Activated T-helper 2 cell treated with anti-CD3 and anti-CD28 coated beads, Interferon-gamma antibody, Interleukin-2, Interleukin-4, amounts not matched to agents 10 μg/mL and 5 μg/mL and 100 μg/mL, durations not matched to agents 14 hours and 24 hours and 36 hours (primary cell): ENCODE data around the gene AGO3. TPM values are rescaled to one million over a fixed set of nuclear protein-coding genes. Genes with fewer than 3 reads are reported as not detected.
"Not testable (repeated sequence)": the region's sequence is repeated elsewhere in the genome, so short reads cannot be mapped to it uniquely, and the experiment has no call there.

ENCODE experiments used
- DNase-seq: peaks from one replicate; pipeline ENCODE4 v3.0.0; 2021; ENCODE audit warnings: low spot score
- H3K27ac Mint-ChIP-seq: one replicate; pipeline ENCODE4 v1.8.0; 2021; ENCODE audit warnings: mixed read lengths
- H3K27me3 Mint-ChIP-seq: one replicate; pipeline ENCODE4 v1.8.0; 2021; ENCODE audit warnings: low read depth, mixed read lengths
- H3K36me3 Mint-ChIP-seq: one replicate; pipeline ENCODE4 v1.8.0; 2021; ENCODE audit warnings: low read depth, mixed read lengths
- H3K4me1 Mint-ChIP-seq: one replicate; pipeline ENCODE4 v1.8.0; 2021; ENCODE audit warnings: low read depth, mixed read lengths
- H3K4me3 Mint-ChIP-seq: one replicate; pipeline ENCODE4 v1.8.0; 2021; ENCODE audit warnings: low read depth, mild to moderate bottlenecking, moderate library complexity, mixed read lengths
- H3K9me3 Mint-ChIP-seq: one replicate; pipeline ENCODE4 v1.8.0; 2021; ENCODE audit warnings: mixed read lengths
- intact Hi-C: fragments of 100-400 bp; cut with micrococcal nuclease; formaldehyde crosslinking; loops from one replicate; pipeline ENCODE4 v1.15.1; 2023
- total RNA-seq: library from RNA; stranded (reverse); gene quantifications from 2 replicates; pipeline ENCODE4 v1.2.3, GENCODE V29; 2022

AGO3 gene
- total RNA-seq, 1 donor from 2014 or later, result 21.2 TPM

DNA sequence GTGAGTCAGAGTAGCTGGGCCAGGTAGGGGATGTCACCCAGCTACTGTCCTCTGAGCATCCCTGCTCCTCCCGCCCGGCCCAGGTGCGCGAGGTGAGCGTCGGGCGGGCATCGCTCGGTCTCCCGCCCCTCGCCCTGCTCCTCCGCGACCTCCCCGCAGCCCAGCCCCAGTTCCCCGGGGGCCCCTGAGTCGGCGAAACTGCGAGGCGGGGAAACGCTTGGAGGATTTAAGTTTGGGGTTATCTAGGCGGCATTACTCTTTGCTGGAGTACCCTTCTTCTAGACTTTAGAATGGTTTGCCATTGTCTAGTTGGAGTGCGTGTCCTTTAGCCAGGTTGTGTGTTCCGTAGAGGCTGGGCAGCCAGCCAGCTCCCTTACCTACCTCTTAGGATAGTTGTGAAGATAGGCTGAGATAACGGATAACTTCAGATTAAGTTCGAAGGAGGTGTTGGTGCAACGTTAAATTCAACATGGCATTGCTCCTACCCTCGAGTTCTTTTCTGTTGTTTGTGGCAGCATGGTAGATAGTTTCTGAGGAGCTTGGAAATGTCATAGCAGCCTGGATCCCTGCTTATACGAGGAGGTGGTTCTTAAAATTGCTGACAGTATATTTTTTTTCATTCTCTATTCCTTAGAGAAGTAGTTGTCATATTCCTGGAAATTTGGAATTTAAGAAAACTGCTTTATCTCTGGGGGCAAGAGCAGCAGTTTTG lies 697 bp downstream of the AGO3 start:
- intact Hi-C loops, result loop anchor here (1.0 to 5.0 kb wide), 6 partner anchors 11 to 739 kb away; partner anchors contain the start of genes ADPRS, AGO1, SFPQ and THRAP3
- no peak for DNase-seq
- Mint-ChIP-seq H3K27ac (peak overlapping the region; percentile 78), H3K9me3 (no peaks in the 10 kb centered on the region), H3K36me3 (peaks cover 7% of the 10 kb centered on the region), H3K4me1 (peaks cover 27% of the 10 kb centered on the region), H3K27me3 (no peaks in the 10 kb centered on the region), H3K4me3 (peak overlapping the region; percentile 82)

DNA sequence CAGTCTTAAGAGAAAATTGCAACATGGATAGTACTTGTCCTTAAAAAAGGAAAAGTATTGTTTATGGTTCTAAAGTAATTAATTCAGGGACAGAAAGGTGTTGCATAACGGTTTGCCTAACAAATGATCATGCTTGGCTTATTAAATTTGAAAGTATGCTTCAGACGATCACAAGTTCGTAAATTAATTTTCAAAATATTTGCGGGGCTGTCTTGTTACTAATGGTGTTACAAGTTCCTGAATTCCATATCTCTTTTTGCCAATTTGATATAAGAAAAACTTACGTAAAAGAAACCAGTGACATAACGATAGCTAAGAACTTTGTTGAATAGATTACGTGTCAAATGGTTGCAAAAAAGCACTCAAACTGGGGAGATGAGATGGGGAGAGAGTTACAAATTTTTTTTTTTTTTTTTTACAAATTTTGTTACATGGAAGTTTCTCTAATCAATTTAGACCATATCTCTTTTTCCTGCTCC lies 1.3 kb downstream of the AGO3 start:
- intact Hi-C loops, result loop anchor here (1.0 to 5.0 kb wide), 2 partner anchors 10 to 290 kb away; partner anchors contain the start of gene THRAP3
- Mint-ChIP-seq H3K9me3 (no peaks in the 10 kb centered on the region), H3K27me3 (no peaks in the 10 kb centered on the region), H3K36me3 (peaks cover 7% of the 10 kb centered on the region), H3K4me1 (peaks cover 27% of the 10 kb centered on the region), H3K27ac (no peak overlapping the region), H3K4me3 (peak overlapping the region; percentile 82)
- no peak for DNase-seq

DNA sequence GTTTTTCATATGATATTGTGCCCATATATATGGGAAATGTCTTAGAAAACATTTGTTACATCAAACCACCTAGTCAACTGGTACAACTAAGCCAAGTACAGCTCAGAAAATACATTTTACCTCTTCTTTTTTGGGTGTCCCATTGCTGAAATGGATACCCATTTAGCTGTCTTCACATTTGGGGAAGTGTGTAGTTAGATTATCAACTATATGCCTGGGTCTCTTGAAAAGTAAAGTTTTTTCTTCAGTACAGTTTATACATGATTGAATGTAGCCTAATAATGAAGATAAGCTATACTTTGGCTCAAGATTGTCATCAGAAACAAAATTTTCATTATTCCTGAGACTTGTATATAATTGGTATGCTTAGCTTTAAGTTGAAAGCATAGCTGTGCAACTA lies 2.0 kb downstream of the AGO3 start:
- no peak overlapping the region for H3K27ac Mint-ChIP-seq
- no peak for DNase-seq
- no peaks in the 10 kb centered on the region for H3K9me3 Mint-ChIP-seq
- H3K4me3 Mint-ChIP-seq, result peak overlapping the region; percentile 82
- H3K36me3 Mint-ChIP-seq, result peaks cover 7% of the 10 kb centered on the region
- H3K4me1 Mint-ChIP-seq, result peaks cover 27% of the 10 kb centered on the region
- intact Hi-C loops, result loop anchor here (1.0 to 5.0 kb wide), 2 partner anchors 9 to 289 kb away; partner anchors contain the start of gene THRAP3
- no peaks in the 10 kb centered on the region for H3K27me3 Mint-ChIP-seq

DNA sequence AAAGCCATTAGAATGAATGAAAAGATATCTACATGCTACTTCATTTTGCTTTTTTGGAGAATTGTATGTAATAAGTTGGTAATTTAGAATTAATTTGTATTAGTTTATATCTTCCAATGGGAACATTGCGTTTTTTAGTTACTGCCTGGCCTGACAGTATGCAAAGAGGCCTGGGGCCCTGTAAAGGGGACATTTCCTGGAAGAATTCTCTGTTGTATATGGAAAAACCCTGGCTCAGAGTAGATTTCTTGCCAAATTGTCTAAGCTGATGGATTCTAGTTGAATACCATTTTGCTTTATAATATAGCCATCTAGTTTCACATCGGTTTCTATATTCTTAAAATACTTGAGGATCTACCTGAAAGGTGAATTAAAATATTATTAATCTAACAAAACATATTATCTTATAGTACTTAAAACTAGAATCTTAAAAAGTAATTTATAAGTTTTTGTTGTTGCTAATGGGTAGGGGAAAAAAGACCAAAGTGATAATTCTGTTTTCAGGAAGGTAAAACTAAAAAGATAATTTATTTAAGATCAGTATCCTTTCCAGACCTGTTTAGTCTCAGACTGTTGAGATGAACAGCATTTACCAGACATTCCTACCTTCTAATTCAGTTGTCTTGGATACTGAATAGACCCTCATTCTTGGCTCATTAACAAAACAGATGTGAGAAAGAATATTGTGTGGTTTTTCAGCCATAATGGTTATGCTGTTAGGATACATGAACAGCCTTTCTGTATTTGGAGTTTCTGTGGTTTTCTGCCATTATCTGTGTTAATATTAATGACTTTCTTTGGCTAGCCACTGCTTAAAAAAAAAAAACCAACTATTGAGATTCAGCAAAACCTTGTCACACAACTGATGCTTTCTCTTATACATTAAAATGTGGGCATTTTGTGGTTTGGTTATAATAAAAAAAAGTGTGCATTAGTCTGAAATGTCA lies 4.8 kb downstream of the AGO3 start:
- Mint-ChIP-seq H3K27ac (no peak overlapping the region), H3K4me3 (no peak overlapping the region), H3K9me3 (no peaks in the 10 kb centered on the region), H3K4me1 (peaks cover 26% of the 10 kb centered on the region), H3K27me3 (no peaks in the 10 kb centered on the region), H3K36me3 (peaks cover under 1% of the 10 kb centered on the region)
- intact Hi-C loops, result no loop called here
- DNase-seq, result no peak

DNA sequence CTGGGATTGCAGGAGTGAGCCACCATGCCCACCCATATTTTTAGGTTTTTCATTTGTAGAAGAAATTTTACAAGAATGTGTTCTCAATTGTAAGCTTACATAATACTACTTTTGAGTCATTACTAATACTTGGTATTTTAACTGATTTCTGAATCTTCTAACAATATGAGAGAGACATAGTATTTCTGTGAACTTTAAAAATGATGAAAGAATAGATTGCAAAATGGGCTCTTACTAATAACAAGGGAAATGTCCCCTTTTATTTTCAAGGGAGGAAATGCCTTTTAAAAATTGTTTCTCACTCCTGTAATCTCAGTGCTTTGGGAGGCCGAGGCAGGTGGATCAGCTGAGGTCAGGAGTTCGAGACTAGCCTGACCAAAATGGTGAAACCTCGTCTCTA lies 5.9 kb downstream of the AGO3 start:
- Mint-ChIP-seq H3K9me3 (no peaks in the 10 kb centered on the region), H3K36me3 (peaks cover 6% of the 10 kb centered on the region), H3K4me3 (no peak overlapping the region), H3K27ac (no peak overlapping the region), H3K27me3 (no peaks in the 10 kb centered on the region), H3K4me1 (peaks cover 34% of the 10 kb centered on the region)
- intact Hi-C loops, result no loop called here
- DNase-seq, result no peak

DNA sequence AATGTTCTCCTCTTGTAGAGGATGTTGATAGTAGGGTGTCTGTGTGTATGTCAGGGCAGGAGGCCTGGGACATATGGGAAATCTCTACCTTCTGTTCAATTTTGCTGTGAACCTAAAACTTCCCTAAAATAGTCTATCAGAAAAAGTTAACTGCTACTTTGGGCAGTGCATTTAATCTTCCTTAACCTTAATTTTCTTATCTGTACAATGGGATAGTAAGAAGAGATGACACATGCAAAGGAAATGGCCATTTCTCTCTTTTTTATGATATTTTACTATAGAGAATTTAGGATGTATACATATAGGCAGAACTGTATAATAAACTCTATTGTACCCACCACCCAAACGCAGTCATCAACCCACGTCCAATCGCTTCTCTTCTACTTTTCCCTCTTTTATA lies 8.6 kb downstream of the AGO3 start:
- no peak overlapping the region for H3K4me3 Mint-ChIP-seq
- H3K9me3 Mint-ChIP-seq, result peaks cover 3% of the 10 kb centered on the region
- H3K4me1 Mint-ChIP-seq, result peaks cover 26% of the 10 kb centered on the region
- intact Hi-C loops, result no loop called here
- peaks cover 9% of the 10 kb centered on the region for H3K36me3 Mint-ChIP-seq
- no peak for DNase-seq
- H3K27me3 Mint-ChIP-seq, result no peaks in the 10 kb centered on the region
- H3K27ac Mint-ChIP-seq, result no peak overlapping the region

DNA sequence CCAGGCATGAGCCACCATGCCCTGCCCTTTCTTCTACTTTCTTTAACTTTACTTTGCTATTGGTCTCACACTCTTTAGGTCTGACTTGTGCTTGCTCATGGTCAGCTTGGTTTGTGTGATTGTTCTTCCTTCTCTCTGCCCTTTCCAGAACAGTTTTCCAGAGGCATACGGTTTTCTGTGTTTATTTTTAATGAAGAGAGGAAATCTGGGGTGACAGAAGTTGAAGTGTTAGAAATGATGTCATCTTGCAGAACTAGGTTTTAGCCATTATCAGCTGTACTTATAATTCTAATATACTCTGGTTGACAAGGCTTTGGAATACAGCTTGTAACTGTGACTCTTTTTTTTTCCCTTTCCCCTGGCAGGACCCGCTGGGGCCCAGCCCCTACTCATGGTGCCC lies 14.4 kb downstream of the AGO3 start:
- Mint-ChIP-seq H3K4me3 (no peak overlapping the region), H3K27ac (no peak overlapping the region), H3K36me3 (peaks cover 32% of the 10 kb centered on the region), H3K4me1 (peaks cover 44% of the 10 kb centered on the region), H3K27me3 (no peaks in the 10 kb centered on the region), H3K9me3 (peaks cover 3% of the 10 kb centered on the region)
- intact Hi-C loops, result loop anchor here (10.0 kb wide), 3 partner anchors 359 to 509 kb away; partner anchors contain the start of genes OSCP1 and SH3D21
- no peak for DNase-seq

DNA sequence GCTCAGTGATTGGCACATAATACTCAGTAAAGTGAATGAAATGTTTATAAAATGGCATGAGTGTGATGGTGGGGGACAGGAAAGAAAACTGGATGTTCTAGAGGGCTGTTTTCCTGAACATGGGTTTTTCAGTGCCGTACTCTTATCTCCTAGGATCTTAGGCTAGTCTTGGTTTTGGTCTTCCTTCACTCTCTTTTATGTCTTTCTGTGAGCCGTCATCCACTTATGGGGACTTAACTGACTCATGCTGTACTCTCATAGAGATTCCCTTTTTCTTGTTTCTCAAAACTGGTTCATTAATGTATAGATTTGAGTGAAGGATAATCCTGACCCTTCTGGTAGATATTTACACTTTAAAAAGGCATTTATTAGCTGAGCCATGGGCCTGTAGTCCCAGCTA lies 16.6 kb downstream of the AGO3 start:
- peak overlapping the region; percentile 62 for H3K27ac Mint-ChIP-seq
- peaks cover 34% of the 10 kb centered on the region for H3K36me3 Mint-ChIP-seq
- H3K27me3 Mint-ChIP-seq, result no peaks in the 10 kb centered on the region
- H3K4me3 Mint-ChIP-seq, result peak overlapping the region; percentile 34
- intact Hi-C loops, result loop anchor here (1.0 to 10.0 kb wide), 4 partner anchors 16 to 507 kb away; partner anchors contain the start of genes AGO3, OSCP1 and SH3D21
- DNase-seq, result no peak
- peaks cover 3% of the 10 kb centered on the region for H3K9me3 Mint-ChIP-seq
- H3K4me1 Mint-ChIP-seq, result peaks cover 29% of the 10 kb centered on the region

DNA sequence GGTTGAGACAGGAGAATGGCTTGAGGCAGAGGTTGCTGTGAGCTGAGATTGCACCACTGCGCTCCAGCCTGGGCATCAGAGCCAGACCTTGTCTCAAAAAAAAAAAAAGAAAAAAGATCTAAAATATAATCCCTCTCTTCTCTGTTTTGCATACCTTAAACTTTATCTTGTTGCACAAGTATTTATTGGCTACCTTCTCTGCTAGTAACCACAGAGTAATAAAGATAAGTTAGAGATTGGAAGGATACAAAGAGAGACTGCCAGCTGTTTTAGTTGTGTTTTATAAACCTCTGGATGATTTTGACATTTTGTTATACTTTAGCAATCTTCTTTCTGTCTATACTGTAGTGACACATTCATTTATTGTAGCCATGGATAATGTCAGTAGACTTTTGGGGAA lies 27.7 kb downstream of the AGO3 start:
- Mint-ChIP-seq H3K27ac (no peak overlapping the region), H3K36me3 (peaks cover 16% of the 10 kb centered on the region), H3K27me3 (no peaks in the 10 kb centered on the region), H3K4me3 (no peak overlapping the region), H3K9me3 (no peaks in the 10 kb centered on the region), H3K4me1 (peaks cover 4% of the 10 kb centered on the region)
- intact Hi-C loops, result no loop called here
- DNase-seq, result no peak

DNA sequence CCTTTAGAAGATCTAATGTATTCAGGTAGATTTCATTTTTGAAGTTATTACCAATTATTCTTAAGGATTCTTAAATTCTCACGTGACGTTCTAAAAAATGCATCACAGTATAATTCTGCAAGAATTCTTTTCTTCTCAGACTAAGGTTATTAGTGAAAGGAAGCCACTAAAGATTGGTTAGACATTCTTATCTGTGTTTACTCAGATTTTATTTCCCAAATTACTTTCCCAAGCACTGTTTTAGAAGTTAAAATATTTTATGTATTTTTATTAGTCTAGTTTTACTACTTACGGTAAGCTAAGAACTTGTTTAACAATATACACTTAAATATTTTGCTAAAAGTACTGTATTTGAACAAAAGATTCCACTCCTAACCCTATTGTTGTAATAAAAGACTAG lies 28.4 kb downstream of the AGO3 start:
- no peak overlapping the region for H3K27ac Mint-ChIP-seq
- H3K27me3 Mint-ChIP-seq, result no peaks in the 10 kb centered on the region
- peaks cover 12% of the 10 kb centered on the region for H3K36me3 Mint-ChIP-seq
- H3K4me1 Mint-ChIP-seq, result peaks cover 4% of the 10 kb centered on the region
- H3K9me3 Mint-ChIP-seq, result peaks cover 2% of the 10 kb centered on the region
- H3K4me3 Mint-ChIP-seq, result no peak overlapping the region
- no peak for DNase-seq
- intact Hi-C loops, result no loop called here

DNA sequence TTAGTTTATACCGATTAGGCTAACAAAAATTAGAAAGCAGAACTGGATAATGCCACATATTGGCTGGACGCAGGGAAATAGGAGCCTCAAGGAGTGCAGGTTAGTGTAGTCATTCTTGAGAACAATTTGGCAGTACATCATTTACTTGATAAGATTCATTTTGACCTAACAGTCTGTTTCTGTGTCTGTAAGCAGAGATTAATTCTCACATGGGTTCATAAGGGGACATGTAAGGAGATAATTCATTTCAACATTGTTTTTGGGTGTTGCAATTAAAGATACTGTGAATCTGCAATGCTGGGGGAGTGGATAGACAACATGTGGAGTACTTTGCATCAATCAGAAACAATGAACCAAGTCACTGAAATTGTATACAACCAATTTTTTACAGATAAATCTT lies 32.0 kb downstream of the AGO3 start:
- intact Hi-C loops, result no loop called here
- DNase-seq, result no peak
- H3K4me1 Mint-ChIP-seq, result peaks cover 4% of the 10 kb centered on the region
- H3K36me3 Mint-ChIP-seq, result peaks cover 4% of the 10 kb centered on the region
- H3K27ac Mint-ChIP-seq, result no peak overlapping the region
- no peak overlapping the region for H3K4me3 Mint-ChIP-seq
- no peaks in the 10 kb centered on the region for H3K27me3 Mint-ChIP-seq
- peaks cover 4% of the 10 kb centered on the region for H3K9me3 Mint-ChIP-seq

DNA sequence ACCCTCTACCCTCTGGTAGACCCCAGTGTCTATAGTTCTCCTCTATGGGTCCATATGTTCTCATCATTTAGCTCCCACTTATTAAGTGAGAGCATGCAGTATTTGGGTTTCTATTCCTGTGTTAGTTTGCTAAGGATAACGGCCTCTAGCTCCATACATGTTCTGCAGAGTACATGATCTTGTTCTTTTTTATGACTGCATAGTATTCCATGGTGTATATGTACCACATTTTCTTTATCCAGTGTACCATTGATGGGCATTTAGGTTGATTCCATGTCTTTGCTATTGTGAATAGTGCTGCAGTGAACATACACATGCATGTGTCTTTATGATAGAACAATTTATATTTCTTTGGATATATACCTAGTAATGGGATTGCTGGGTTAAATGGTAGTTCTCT lies 33.4 kb downstream of the AGO3 start:
- intact Hi-C loops, H3K4me1 Mint-ChIP-seq, H3K27me3 Mint-ChIP-seq, H3K9me3 Mint-ChIP-seq, H3K4me3 Mint-ChIP-seq, DNase-seq, H3K27ac Mint-ChIP-seq: not testable (repeated sequence)
- H3K36me3 Mint-ChIP-seq, result peaks cover 14% of the 10 kb centered on the region
